A549 (cell line): ENCODE data around the gene KBTBD8. TPM values are rescaled to one million over a fixed set of nuclear protein-coding genes. Genes with fewer than 3 reads are reported as not detected.

Experiments used
- ATAC-seq, 2 experiments: fragments of 200-7000 bp in 1 of 2; fragments of >200 bp in 1 of 2; cut with Nextera tagmentation in 1 of 2; cut with Tn5 transposase in 1 of 2; 3 replicates each; pipeline versions ENCODE4 v1.8.0 to v1.9.1; 2018 to 2020; ENCODE audit warnings: mild to moderate bottlenecking in 1 of 2, moderate library complexity in 1 of 2
- CTCF ChIA-PET: fragments of 300-600 bp; sonication (Branson Sonifier 250); formaldehyde crosslinking; extraction: SDS; loops from one replicate; lab custom pipeline; 2021; ENCODE audit warnings: antibody characterized with exemption, inconsistent platforms; lab: Yijun Ruan, JAX
- POLR2A ChIA-PET: fragments of 350-600 bp; formaldehyde crosslinking; extraction: SDS; loops from one replicate; lab custom pipeline; 2021; ENCODE audit warnings: antibody characterized with exemption, inconsistent platforms; lab: Yijun Ruan, JAX
- DNase-seq, 2 experiments: peaks; one replicate each; pipeline versions ENCODE4 v3.0.0 to v3.0.0-alpha.2; 2011 to 2016; ENCODE audit warnings: low read depth in 1 of 2, low spot score in 1 of 2
- FAIRE-seq: peaks from 2 replicates; lab custom pipeline; 2011; peaks lifted over from hg19 to GRCh38; lab: Jason Lieb, UNC
- H3K27ac ChIP-seq, 2 experiments: fragments of >200 bp; sonication (Bioruptor Twin); formaldehyde crosslinking; 3 replicates each; pipeline ENCODE4 v1.5.1; 2016 to 2017
- H3K4me1 ChIP-seq: fragments of >200 bp; sonication (Bioruptor Twin); formaldehyde crosslinking; 3 replicates; pipeline ENCODE4 v1.6.1; 2016
- H3K4me2 ChIP-seq: fragments of >200 bp; sonication (Bioruptor Twin); formaldehyde crosslinking; 3 replicates; pipeline ENCODE4 v1.6.1; 2016
- H3K4me3 ChIP-seq: fragments of >200 bp; sonication (Bioruptor Twin); formaldehyde crosslinking; 3 replicates; pipeline ENCODE4 v1.5.1; 2016
- H3K9me3 ChIP-seq: fragments of >200 bp; sonication (Bioruptor Twin); formaldehyde crosslinking; 3 replicates; pipeline ENCODE4 v1.6.1; 2016
- CBX2 ChIP-seq: fragments of 200-600 bp; sonication (generic); IDR thresholded peaks from 2 replicates; pipeline ENCODE4 v1.6.1; 2016; ENCODE audit warnings: low read depth, mild to moderate bottlenecking, borderline replicate concordance
- CHD4 ChIP-seq: fragments of 200-600 bp; sonication (generic); IDR thresholded peaks from 2 replicates; pipeline ENCODE4 v1.6.1; 2016; ENCODE audit warnings: antibody characterized with exemption, mild to moderate bottlenecking, borderline replicate concordance
- EHF ChIP-seq: fragments of 250-450 bp; sonication (Bioruptor Pico); IDR thresholded peaks from 2 replicates; pipeline ENCODE4 v1.5.0; 2020; ENCODE audit warnings: mild to moderate bottlenecking
- HOXB5 ChIP-seq: fragments of 250-450 bp; sonication (Bioruptor Pico); IDR thresholded peaks from 2 replicates; pipeline ENCODE4 v1.5.0; 2020; ENCODE audit warnings: mild to moderate bottlenecking, moderate library complexity
- KDM1A ChIP-seq: fragments of 200-600 bp; sonication (generic); IDR thresholded peaks from 2 replicates; pipeline ENCODE4 v1.6.1; 2016; ENCODE audit warnings: low read depth, mild to moderate bottlenecking
- NPAS2 ChIP-seq: fragments of 250-450 bp; sonication (Bioruptor Pico); IDR thresholded peaks from 2 replicates; pipeline ENCODE4 v1.8.0; 2022; ENCODE audit warnings: mild to moderate bottlenecking, moderate library complexity, borderline replicate concordance
- PHF8 ChIP-seq: fragments of 200-600 bp; sonication (generic); IDR thresholded peaks from 2 replicates; pipeline ENCODE4 v1.6.1; 2016; ENCODE audit warnings: low read depth, mild to moderate bottlenecking, antibody characterized with exemption, moderate library complexity, borderline replicate concordance
- POLR2A ChIP-seq: IDR thresholded peaks from 2 replicates; pipeline ENCODE4 v1.6.1; 2012; ENCODE audit warnings: mild to moderate bottlenecking, low read length
- RNF2 ChIP-seq: fragments of 200-600 bp; sonication (generic); IDR thresholded peaks from 2 replicates; pipeline ENCODE4 v1.6.1; 2016; ENCODE audit warnings: low read depth, mild to moderate bottlenecking, antibody characterized with exemption, moderate library complexity, borderline replicate concordance
- TFCP2L1 ChIP-seq: fragments of 250-450 bp; sonication (Bioruptor Pico); IDR thresholded peaks from 2 replicates; pipeline ENCODE4 v1.5.0; 2021; ENCODE audit warnings: mild to moderate bottlenecking
- ZFP36 ChIP-seq: fragments of 450-650 bp; IDR thresholded peaks from 2 replicates; pipeline ENCODE4 v1.6.1; 2014; ENCODE audit warnings: borderline replicate concordance; ENCODE audit not compliant: partially characterized antibody
- ZSCAN20 ChIP-seq: fragments of 250-450 bp; sonication (Bioruptor Pico); IDR thresholded peaks from 2 replicates; pipeline ENCODE4 v1.8.0; 2022; ENCODE audit warnings: mild to moderate bottlenecking, moderate library complexity
- WGBS: methylation state at CpG from one replicate; pipeline ENCODE4 v1.1.6; 2017; ENCODE audit errors: missing lambda C conversion rate; 5-methylcytosine and 5-hydroxymethylcytosine counted together
- polyA plus RNA-seq, 4 experiments: library from polyadenylated mRNA; depleted of rRNA in 3 of 4; stranded (reverse); fragments of >200 nt; fragmentation: RNase III in 1 of 4; extraction: RNeasy Plus Mini Kit Qiagen cat#74134 plus additional on column Dnase treatment in 1 of 4; gene quantifications; 2 replicates in 3 of 4; 3 replicates in 1 of 4; pipeline ENCODE4 v1.2.3, GENCODE V29; 2011 to 2017
- TF ChIP-seq, protein P1 (sequence below): IDR thresholded peaks from 2 replicates; pipeline ENCODE4 v1.6.1; 2012
- TF ChIP-seq, protein P2 (sequence below): fragments of 200-600 bp; sonication (generic); IDR thresholded peaks from 2 replicates; pipeline ENCODE4 v1.6.1; 2016; ENCODE audit warnings: antibody characterized with exemption, mild to moderate bottlenecking, moderate library complexity
- TF ChIP-seq, protein P3 (sequence below): fragments of 250-450 bp; sonication (Bioruptor Pico); IDR thresholded peaks from 2 replicates; pipeline ENCODE4 v1.5.0; 2020; ENCODE audit warnings: low read depth, mild to moderate bottlenecking, moderate library complexity
- TF ChIP-seq, protein P4 (sequence below): fragments of >200 bp; sonication (Bioruptor Twin); formaldehyde crosslinking; IDR thresholded peaks from 3 replicates; pipeline ENCODE4 v1.5.1; 2016
- TF ChIP-seq, protein P5 (sequence below): fragments of 250-450 bp; sonication (Bioruptor Pico); IDR thresholded peaks from 2 replicates; pipeline ENCODE4 v1.5.0; 2021; ENCODE audit warnings: mild to moderate bottlenecking, moderate library complexity, borderline replicate concordance

Gene KBTBD8
- polyA plus RNA-seq, 2 of the 4 experiments (the other 2 are of a cell fraction), result 0.61 to 1.0 TPM

DNA sequence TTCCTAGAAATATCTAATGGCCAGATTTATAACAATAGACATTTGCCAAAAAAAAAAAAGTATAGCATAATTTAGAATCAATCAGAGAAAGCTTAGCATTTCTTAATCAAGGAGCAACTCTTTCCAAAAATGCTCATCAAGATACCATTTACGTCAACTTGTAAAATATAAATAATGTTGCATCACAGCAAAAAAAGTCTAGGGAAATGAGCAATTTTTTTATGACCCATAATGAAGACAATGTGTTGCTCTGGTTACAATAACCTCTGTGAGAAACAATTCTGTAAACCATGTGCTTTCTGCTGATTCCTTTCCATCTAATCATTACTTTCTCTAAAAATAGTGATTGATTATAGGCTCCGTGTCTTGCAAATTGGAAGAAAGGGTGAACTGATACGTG, 36.3 kb downstream of the KBTBD8 start (continued):
- TF ChIP-seq KDM1A, result no peak
- TF ChIP-seq, all 56 proteins: peak for 0

DNA sequence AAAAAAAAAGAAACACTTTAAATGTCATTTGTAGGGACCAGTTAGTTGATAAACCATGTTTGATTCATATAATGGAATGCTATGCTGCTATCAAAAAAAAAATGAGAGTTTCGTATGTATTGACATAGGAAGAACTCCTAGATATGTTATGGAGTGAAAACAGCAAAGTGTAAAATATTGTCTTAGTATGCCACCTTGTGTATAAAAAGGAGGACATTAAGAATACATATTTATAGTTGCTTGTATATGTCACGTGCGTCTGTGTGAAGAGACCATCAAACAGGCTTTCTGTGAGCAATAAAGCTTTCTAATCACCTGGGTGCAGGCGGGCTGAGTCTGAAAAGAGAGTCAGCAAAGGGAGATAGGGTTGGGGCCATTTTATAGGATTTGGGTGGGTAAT, 39.5 kb downstream of the KBTBD8 start:
- ATAC-seq, result no peak
- no peak for FAIRE-seq
- no peaks in the 10 kb centered on the region for H3K9me3 ChIP-seq
- H3K4me1 ChIP-seq, result no peaks in the 10 kb centered on the region
- no peak overlapping the region for H3K27ac ChIP-seq
- DNase-seq, result no peak
- 27% methylated on average over 4 of the region's 4 CpGs for WGBS
- no peak overlapping the region for H3K4me2 ChIP-seq
- ChIA-PET CTCF (interaction anchor here (1.8 kb wide), 1 partner anchor 66 kb away, joined by 5 read pairs; no protein-coding TSS in a partner anchor), POLR2A (no interaction called here)
- H3K4me3 ChIP-seq, result no peak overlapping the region
- TF ChIP-seq EHF (CRISPR knock-in tag) (no peak), ZSCAN20 (CRISPR knock-in tag) (no peak), CBX2 (no peak), NPAS2 (no peak), PHF8 (no peak), HOXB5 (CRISPR knock-in tag) (no peak)
- TF ChIP-seq, protein P1, sequence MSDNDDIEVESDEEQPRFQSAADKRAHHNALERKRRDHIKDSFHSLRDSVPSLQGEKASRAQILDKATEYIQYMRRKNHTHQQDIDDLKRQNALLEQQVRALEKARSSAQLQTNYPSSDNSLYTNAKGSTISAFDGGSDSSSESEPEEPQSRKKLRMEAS, result no peak

DNA sequence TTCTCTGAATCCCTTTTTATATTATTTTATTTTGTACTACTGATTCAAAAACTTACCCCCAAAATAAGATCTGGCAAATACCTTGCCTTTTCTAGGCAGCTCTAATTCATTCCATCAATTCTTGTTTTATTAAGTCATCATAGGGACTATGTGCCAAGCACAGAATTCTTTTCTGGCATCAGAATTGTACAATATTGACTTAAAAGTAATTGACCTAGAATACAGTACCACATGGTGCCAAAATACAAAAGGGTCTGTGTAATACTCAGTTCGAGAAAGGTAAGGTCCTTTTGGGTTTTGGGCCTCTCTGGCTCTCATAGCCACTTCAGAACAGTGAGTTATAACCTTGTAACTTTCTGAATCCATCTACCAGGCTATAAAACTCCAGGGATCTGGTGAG, 46.2 kb downstream of the KBTBD8 start:
- Histone ChIP-seq H3K4me1 (no peaks in the 10 kb centered on the region), H3K27ac (no peak overlapping the region), H3K4me2 (no peak overlapping the region), H3K9me3 (no peaks in the 10 kb centered on the region), H3K4me3 (no peak overlapping the region)
- 0% methylated on average over 1 of the region's 1 CpG for WGBS
- ChIA-PET POLR2A (no interaction called here), CTCF (no interaction called here)
- TF ChIP-seq, protein P2, sequence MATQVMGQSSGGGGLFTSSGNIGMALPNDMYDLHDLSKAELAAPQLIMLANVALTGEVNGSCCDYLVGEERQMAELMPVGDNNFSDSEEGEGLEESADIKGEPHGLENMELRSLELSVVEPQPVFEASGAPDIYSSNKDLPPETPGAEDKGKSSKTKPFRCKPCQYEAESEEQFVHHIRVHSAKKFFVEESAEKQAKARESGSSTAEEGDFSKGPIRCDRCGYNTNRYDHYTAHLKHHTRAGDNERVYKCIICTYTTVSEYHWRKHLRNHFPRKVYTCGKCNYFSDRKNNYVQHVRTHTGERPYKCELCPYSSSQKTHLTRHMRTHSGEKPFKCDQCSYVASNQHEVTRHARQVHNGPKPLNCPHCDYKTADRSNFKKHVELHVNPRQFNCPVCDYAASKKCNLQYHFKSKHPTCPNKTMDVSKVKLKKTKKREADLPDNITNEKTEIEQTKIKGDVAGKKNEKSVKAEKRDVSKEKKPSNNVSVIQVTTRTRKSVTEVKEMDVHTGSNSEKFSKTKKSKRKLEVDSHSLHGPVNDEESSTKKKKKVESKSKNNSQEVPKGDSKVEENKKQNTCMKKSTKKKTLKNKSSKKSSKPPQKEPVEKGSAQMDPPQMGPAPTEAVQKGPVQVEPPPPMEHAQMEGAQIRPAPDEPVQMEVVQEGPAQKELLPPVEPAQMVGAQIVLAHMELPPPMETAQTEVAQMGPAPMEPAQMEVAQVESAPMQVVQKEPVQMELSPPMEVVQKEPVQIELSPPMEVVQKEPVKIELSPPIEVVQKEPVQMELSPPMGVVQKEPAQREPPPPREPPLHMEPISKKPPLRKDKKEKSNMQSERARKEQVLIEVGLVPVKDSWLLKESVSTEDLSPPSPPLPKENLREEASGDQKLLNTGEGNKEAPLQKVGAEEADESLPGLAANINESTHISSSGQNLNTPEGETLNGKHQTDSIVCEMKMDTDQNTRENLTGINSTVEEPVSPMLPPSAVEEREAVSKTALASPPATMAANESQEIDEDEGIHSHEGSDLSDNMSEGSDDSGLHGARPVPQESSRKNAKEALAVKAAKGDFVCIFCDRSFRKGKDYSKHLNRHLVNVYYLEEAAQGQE, result no peak
- TF ChIP-seq, protein P3, sequence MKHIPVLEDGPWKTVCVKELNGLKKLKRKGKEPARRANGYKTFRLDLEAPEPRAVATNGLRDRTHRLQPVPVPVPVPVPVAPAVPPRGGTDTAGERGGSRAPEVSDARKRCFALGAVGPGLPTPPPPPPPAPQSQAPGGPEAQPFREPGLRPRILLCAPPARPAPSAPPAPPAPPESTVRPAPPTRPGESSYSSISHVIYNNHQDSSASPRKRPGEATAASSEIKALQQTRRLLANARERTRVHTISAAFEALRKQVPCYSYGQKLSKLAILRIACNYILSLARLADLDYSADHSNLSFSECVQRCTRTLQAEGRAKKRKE (CRISPR knock-in tag), result no peak
- no peak for TF ChIP-seq CHD4
- TF ChIP-seq POLR2A, result no peak
- TF ChIP-seq ZFP36, result no peak
- TF ChIP-seq, protein P4, sequence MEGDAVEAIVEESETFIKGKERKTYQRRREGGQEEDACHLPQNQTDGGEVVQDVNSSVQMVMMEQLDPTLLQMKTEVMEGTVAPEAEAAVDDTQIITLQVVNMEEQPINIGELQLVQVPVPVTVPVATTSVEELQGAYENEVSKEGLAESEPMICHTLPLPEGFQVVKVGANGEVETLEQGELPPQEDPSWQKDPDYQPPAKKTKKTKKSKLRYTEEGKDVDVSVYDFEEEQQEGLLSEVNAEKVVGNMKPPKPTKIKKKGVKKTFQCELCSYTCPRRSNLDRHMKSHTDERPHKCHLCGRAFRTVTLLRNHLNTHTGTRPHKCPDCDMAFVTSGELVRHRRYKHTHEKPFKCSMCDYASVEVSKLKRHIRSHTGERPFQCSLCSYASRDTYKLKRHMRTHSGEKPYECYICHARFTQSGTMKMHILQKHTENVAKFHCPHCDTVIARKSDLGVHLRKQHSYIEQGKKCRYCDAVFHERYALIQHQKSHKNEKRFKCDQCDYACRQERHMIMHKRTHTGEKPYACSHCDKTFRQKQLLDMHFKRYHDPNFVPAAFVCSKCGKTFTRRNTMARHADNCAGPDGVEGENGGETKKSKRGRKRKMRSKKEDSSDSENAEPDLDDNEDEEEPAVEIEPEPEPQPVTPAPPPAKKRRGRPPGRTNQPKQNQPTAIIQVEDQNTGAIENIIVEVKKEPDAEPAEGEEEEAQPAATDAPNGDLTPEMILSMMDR, result no peak
- no peak for TF ChIP-seq TFCP2L1 (CRISPR knock-in tag)
- TF ChIP-seq, protein P5, sequence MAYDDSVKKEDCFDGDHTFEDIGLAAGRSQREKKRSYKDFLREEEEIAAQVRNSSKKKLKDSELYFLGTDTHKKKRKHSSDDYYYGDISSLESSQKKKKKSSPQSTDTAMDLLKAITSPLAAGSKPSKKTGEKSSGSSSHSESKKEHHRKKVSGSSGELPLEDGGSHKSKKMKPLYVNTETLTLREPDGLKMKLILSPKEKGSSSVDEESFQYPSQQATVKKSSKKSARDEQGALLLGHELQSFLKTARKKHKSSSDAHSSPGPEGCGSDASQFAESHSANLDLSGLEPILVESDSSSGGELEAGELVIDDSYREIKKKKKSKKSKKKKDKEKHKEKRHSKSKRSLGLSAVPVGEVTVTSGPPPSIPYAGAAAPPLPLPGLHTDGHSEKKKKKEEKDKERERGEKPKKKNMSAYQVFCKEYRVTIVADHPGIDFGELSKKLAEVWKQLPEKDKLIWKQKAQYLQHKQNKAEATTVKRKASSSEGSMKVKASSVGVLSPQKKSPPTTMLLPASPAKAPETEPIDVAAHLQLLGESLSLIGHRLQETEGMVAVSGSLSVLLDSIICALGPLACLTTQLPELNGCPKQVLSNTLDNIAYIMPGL (CRISPR knock-in tag), result no peak
- TF ChIP-seq RNF2, result no peak
- DNase-seq (no peak), ATAC-seq (no peak), FAIRE-seq (no peak)
